Psoas muscle (tissue), 8 donors: Measurements from ENCODE around the gene NPTN. TPM values are rescaled to one million over a fixed set of nuclear protein-coding genes. Genes with fewer than 3 reads are reported as not detected.

ENCODE experiments used
- ATAC-seq, 4 donors: fragments of 200-7000 bp; cut with Tn5 transposase; one replicate each; pipeline ENCODE4 v1.9.1; 2020; ENCODE audit warnings: moderate library complexity in 3 of 4, mild to moderate bottlenecking in 2 of 4
- DNase-seq, 2 donors: peaks; one replicate each; pipeline ENCODE4 v3.0.0-alpha.2; 2020
- H3K27ac ChIP-seq: fragments of 200-600 bp; one replicate; pipeline ENCODE4 v1.8.0; 2022
- H3K27me3 ChIP-seq, 3 donors: fragments of 200-600 bp in 1 of 3; one replicate each; pipeline versions ENCODE4 v1.6.1 to v1.8.0; 2013 to 2022; ENCODE audit warnings: low read length in 2 of 3, mild to moderate bottlenecking in 2 of 3, moderate library complexity in 1 of 3; ENCODE audit not compliant: insufficient read depth in 3 of 3
- H3K36me3 ChIP-seq, 2 donors: fragments of 200-600 bp in 1 of 2; one replicate each; pipeline versions ENCODE4 v1.6.1 to v1.8.0; 2013 to 2022; ENCODE audit warnings: low read depth in 1 of 2, mild to moderate bottlenecking in 1 of 2, moderate library complexity in 1 of 2; ENCODE audit not compliant: insufficient read depth in 1 of 2
- H3K4me1 ChIP-seq: fragments of 200-600 bp; one replicate; pipeline ENCODE4 v1.8.0; 2022
- H3K4me3 ChIP-seq: fragments of 200-600 bp; one replicate; pipeline ENCODE4 v1.8.0; 2022; ENCODE audit warnings: mild to moderate bottlenecking
- H3K9me3 ChIP-seq: fragments of 200-600 bp; one replicate; pipeline ENCODE4 v1.8.0; 2022
- CTCF ChIP-seq: fragments of 200-600 bp; IDR thresholded peaks from one replicate; pipeline ENCODE4 v1.8.0; 2022; ENCODE audit warnings: antibody characterized with exemption
- WGBS, 3 donors: extraction: QIAGEN DNeasy Blood & Tissue Kit; methylation state at CpG; one replicate each; pipeline versions ENCODE4 v1.1.6 to v1.1.7; 2013; 5-methylcytosine and 5-hydroxymethylcytosine counted together
- intact Hi-C, 2 donors: fragments of 100-400 bp; cut with DNase I; formaldehyde crosslinking; loops; one replicate each; pipeline versions ENCODE4 v1.11.0 to v1.14.2; 2022
- polyA plus RNA-seq, 3 donors: library from polyadenylated mRNA; stranded (reverse); fragments of 200-250 nt; gene quantifications; one replicate each; pipeline ENCODE4 v1.2.3, GENCODE V29; 2013
- total RNA-seq, 4 donors: library from RNA; stranded (reverse); fragmentation: NEBNext Ultra II Directional in 2 of 4; extraction: Animal tissue kit (Norgen Biotek cat#: 25700) in 2 of 4; gene quantifications; one replicate each; pipeline versions ENCODE4 v1.2.1 to v1.2.4, GENCODE V29; 2021 to 2023
- donor health status: healthy with polysubstance abuse.
- donor health status: DM: no; HTN: no; CAD: no; lungs with moderate emphysema.
- donor health status: Bipolar disorder and iron deficiency.
- donor health status: healthy.
- donor health status: DM: yes; HTN: yes; CAD: no.
- donor health status: DM: no; HTN: no; CAD: no.
- donor health status: DM: no; HTN: no; CAD: no.
- donor health status: DM: yes; HTN: yes; CAD: no.

NPTN gene
- total and polyA plus RNA-seq, 7 donors, result 26.3 to 41.1 (median 32.1) TPM

DNA sequence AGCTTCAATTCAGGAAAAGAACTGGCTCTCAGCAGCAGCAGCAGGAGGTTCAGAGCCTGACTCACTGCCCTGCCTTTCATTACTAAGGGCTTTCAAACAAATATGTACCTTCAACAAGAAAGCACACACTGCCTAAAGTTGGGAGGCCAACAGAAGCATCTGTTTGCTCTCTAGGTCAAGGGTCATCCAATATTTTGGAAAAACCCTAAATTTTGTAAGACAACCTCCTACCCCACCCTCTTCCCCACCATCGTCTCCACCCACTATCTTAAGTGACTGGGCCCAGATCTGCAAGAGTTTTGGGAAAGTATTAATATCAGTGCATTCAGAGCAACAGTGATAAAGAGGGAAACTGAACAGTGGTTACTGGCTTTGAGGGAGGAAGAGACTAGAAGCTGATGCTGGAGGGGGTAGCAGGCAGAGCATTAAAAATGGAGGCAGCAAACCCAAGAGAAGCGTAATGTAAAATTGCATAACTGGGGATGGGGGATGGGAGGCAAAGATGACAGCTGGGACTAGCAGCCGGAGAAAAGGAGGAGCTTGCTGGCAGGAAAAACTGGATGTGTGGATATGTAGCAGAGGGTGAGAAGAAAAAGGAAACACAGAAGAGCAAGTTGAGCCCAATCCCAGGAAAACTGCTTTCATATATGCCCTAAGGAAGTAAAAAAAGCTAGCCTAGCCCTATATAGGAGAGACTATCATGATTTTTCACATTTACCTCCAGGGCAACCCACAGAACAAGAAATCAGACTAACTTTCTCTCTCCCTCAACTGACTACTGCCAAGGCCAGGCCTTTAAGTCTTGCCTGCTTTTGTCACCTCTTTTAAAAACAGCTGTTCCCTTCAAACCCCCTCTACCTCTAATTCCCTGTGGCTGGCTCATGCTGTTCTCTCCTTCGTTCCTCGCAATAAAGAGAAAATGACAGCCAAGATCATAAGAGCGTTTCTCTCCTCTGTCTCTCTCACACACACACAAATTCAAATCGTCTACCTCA lies 31.4 kb downstream of the NPTN start:
- Histone ChIP-seq H3K27me3 (no peaks in the 10 kb centered on the region), H3K9me3 (no peaks in the 10 kb centered on the region), H3K4me1 (peaks cover 77% of the 10 kb centered on the region), H3K27ac (peak overlapping the region; percentile 81), H3K36me3 (no peaks in the 10 kb centered on the region), H3K4me3 (peak overlapping the region; percentile 1)
- no peak for TF ChIP-seq CTCF
- 18 to 31% (median 20%) methylated on average over 7 of the region's 7 CpGs for WGBS, 3 donors
- intact Hi-C loops, result no loop called here
- ATAC-seq, result peak; percentile 70 to 83 (median 76)
- peak in 1 of 2 donors; percentile 22 for DNase-seq

GRCh38 chr15:73600413-73601335 lies 32.5 kb downstream of the NPTN start:
- Histone ChIP-seq H3K4me1 (peaks cover 78% of the 10 kb centered on the region), H3K27me3 (no peaks in the 10 kb centered on the region), H3K36me3 (no peaks in the 10 kb centered on the region), H3K27ac (peak overlapping the region; percentile 81), H3K4me3 (no peak overlapping the region), H3K9me3 (no peaks in the 10 kb centered on the region)
- DNase-seq, result no peak
- no peak for ATAC-seq
- intact Hi-C loops, result no loop called here
- WGBS, 3 donors, result 89 to 95% (median 91%) methylated on average over 5 of the region's 5 CpGs
- TF ChIP-seq CTCF, result no peak

DNA sequence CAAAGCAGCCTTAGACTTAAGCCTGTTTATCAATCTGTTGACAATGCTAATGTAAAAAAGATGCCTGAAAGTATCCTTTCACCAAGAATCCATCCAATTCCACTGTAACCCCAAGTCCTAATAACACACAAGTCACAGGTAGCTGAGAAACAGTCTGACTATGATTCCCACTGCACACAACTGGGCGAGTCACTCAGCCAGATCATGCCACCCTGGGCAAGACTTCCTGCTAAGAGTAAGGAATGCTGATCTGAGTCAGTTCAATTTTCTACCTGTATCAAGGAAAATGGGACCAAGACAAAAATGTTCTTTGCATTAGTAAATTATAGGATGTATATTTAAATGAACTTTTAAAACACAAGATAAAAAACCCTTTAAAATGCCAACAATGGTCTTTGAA lies 33.3 kb downstream of the NPTN start:
- DNase-seq (no peak), ATAC-seq (no peak)
- Histone ChIP-seq H3K9me3 (no peaks in the 10 kb centered on the region), H3K4me1 (peaks cover 81% of the 10 kb centered on the region), H3K27ac (no peak overlapping the region), H3K27me3 (no peaks in the 10 kb centered on the region), H3K36me3 (no peaks in the 10 kb centered on the region), H3K4me3 (no peak overlapping the region)
- WGBS, 3 donors, result 81 to 93% (median 87%) methylated on average over 1 of the region's 1 CpG
- intact Hi-C loops, result loop anchor here in 1 of 2 donors (5.0 kb wide), 1 partner anchor 32 kb away; the partner anchor contains the start of gene NPTN
- TF ChIP-seq CTCF, result no peak

GRCh38 chr15:73598530-73599160 lies 34.5 kb downstream of the NPTN start:
- peaks cover 81% of the 10 kb centered on the region for H3K4me1 ChIP-seq
- TF ChIP-seq CTCF, result no peak
- H3K36me3 ChIP-seq, result no peaks in the 10 kb centered on the region
- no peaks in the 10 kb centered on the region for H3K27me3 ChIP-seq
- DNase-seq (no peak), ATAC-seq (no peak)
- H3K9me3 ChIP-seq, result no peaks in the 10 kb centered on the region
- 26 to 44% (median 29%) methylated on average over 3 of the region's 3 CpGs for WGBS, 3 donors
- no peak overlapping the region for H3K4me3 ChIP-seq
- no peak overlapping the region for H3K27ac ChIP-seq
- intact Hi-C loops, result loop anchor here in 1 of 2 donors (5.0 kb wide), 1 partner anchor 34 kb away; the partner anchor contains the start of gene NPTN
